Regular cardiac myocyte (primary cell): Measurements from ENCODE around the gene ACAP3. TPM values are rescaled to one million over a fixed set of nuclear protein-coding genes. Genes with fewer than 3 reads are reported as not detected.

Experiments used
- total RNA-seq: library from RNA; depleted of rRNA; stranded (reverse); fragments of >200 nt; gene quantifications from 2 replicates; pipeline ENCODE4 v1.2.3, GENCODE V29; 2014

The ACAP3 gene, protein sequence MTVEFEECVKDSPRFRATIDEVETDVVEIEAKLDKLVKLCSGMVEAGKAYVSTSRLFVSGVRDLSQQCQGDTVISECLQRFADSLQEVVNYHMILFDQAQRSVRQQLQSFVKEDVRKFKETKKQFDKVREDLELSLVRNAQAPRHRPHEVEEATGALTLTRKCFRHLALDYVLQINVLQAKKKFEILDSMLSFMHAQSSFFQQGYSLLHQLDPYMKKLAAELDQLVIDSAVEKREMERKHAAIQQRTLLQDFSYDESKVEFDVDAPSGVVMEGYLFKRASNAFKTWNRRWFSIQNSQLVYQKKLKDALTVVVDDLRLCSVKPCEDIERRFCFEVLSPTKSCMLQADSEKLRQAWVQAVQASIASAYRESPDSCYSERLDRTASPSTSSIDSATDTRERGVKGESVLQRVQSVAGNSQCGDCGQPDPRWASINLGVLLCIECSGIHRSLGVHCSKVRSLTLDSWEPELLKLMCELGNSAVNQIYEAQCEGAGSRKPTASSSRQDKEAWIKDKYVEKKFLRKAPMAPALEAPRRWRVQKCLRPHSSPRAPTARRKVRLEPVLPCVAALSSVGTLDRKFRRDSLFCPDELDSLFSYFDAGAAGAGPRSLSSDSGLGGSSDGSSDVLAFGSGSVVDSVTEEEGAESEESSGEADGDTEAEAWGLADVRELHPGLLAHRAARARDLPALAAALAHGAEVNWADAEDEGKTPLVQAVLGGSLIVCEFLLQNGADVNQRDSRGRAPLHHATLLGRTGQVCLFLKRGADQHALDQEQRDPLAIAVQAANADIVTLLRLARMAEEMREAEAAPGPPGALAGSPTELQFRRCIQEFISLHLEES
- 33.0 and 34.3 TPM in 2 replicates for total RNA-seq

GRCh38 chr1:1307923-1308755, at the start of gene ACAP3, which contains the start of gene PUSL1:
ACAP3 (minus strand) TSS chr1:1307930; CDS start chr1:1307815, 115 bp downstream.
PUSL1 (plus strand) TSS chr1:1308597; CDS start chr1:1308644, 47 bp downstream.

GRCh38 chr1:1349256-1350012, 41.7 kb upstream of the ACAP3 start, which contains the start of gene DVL1:
DVL1 (minus strand) TSS chr1:1349418; CDS start chr1:1349065, 353 bp downstream.

GRCh38 chr1:1331068-1331965, 23.6 kb upstream of the ACAP3 start, which contains the start of gene TAS1R3:
TAS1R3 (plus strand) TSS chr1:1331280; CDS start chr1:1331346, 66 bp downstream.

DNA sequence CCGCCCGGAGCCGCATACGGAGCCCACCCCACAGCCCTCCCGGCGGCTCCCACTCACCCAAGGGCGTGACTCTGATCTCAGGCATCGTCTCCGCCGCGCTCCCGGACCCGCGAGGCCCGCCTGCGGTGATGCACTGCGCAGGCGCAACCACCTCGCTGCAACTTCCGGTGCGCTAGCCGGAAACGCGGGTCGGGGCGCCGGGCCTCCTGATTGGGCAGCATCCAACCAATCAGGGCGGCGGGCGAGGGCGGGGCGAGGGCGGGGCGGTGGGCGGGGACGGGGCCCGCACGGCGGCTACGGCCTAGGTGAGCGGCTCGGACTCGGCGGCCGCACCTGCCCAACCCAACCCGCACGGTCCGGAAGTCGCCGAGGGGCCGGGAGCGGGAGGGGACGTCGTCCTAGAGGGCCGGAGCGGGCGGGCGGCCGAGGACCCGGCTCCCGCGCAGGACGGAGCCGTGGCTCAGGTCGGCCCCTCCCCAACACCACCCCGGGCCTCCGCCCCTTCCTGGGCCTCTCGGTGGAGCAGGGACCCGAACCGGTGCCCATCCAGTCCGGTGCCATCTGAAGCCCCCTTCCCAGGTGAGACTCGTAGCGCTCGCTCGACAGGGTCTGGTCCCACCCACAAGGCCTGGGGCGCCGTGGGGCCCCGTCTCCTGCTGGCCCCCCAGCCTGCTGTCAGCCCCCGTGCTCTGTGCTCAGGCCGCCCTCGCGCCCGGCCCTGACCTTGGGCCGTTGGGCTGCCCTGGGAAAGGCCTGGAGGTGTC, 17.0 kb upstream of the ACAP3 start, which contains the start of the genes CPTP and INTS11:
Gene CPTP, plus strand, starts transcription at position 279 of the 764 bp plus-strand sequence. CDS start 2,109 bp downstream, outside the sequence.
Gene INTS11, minus strand, starts transcription at position 137 of the 764 bp plus-strand sequence. Its CDS starts 52 bp downstream, at position 85.

DNA sequence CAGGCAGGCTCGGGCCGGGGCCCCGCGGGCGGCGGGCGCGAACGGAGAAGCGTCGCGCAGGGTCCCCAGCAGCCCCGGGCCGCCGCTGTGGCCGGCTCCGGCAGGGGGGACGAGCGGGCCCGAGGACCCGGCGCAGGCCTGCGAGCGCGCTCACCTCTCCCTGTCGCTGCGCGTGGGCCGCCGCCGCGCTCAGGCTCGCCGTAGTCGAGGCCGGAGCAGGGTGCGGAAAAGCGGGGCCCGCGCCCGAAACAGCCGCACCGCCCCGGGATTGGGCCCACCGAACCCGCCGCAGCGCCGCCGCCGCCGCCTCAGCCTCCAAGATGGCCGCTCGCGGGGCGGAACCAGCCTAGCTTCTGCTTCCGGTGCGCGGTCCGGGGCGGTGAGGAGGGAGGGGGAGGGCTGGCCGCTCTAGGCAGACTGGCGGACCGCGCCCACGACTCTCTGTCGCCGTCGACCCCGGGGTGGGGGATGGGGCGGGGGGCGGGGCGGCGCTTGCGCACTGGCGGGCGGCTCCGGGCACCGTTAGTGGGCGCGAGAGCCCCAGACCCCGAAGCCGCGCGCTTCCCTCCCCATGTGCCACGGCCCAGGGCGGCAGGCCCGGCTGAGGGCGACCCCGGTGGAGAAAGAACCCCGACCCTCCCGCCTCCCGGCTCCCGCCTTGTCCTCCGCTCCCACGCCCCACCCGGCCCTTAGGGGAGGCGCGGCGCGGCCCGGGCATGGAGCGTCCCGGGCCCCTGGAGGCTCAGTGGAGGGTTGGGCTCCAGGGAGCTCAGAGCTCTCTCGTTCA, 34.0 kb downstream of the ACAP3 start, which contains the start of gene UBE2J2:
Gene UBE2J2, minus strand, starts transcription at position 343 of the 787 bp plus-strand sequence. CDS start 5,862 bp downstream, outside the sequence.

DNA sequence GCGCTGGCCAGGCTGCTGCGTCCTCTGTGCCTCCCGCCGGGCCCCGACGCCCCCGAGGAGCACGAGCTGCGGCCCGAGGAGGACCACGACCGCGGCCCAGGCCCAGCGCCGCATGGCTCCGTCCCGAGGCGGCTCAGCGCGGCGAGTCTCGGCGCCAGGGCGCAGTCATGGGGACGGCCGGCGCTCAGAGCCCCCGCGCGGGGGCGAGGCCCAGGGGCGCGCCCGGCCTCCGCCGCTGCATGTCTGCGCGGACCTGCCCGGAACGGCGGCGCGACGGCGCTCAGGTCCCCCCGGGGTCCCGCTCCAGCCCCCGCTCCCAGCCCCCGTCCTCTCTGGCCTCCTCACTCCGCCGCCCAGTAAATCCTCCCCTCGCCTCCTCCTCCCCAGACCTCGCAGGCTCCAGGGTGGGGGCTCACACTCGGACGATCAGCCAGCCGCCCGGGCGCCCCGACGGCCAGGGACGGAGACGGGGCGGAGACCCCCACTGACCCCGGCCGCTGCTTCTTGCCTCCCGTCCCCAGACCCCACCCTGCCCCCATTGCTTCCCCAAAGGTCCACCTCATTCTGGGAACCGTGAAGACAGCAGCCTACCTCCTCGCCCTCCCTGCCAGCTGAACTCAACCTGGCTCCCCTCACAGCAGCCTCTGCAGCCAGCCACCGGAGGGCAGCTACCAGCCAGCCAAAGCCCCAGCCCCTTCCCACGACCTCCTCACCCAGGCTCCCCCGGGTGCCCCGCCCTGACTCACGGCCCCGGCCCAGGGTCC, 61.0 kb downstream of the ACAP3 start, which contains the start of gene C1QTNF12:
Gene C1QTNF12, minus strand, starts transcription at position 146 of the 764 bp plus-strand sequence. Its CDS starts 32 bp downstream, at position 114.

Other genes with a start within 250 kb of the ACAP3 start
- not detected in 2 replicates for gene RNF223, start 233.6 kb downstream of the ACAP3 start, total RNA-seq
- 4.4 and 5.4 TPM in 2 replicates for gene C1orf159, start 191.8 kb downstream of the ACAP3 start, total RNA-seq
- gene TTLL10, start 134.1 kb downstream of the ACAP3 start, total RNA-seq: not detected in 2 replicates
- 0.28 TPM in 1 of 2 replicates, not detected in the other for gene TNFRSF18, start 101.3 kb downstream of the ACAP3 start, total RNA-seq
- gene TNFRSF4, start 93.8 kb downstream of the ACAP3 start, total RNA-seq: not detected in 2 replicates
- 90.1 and 109 TPM in 2 replicates for gene SDF4, start 75.9 kb downstream of the ACAP3 start, total RNA-seq
- gene B3GALT6, start 75.7 kb downstream of the ACAP3 start, total RNA-seq: 28.2 and 31.2 TPM in 2 replicates
- gene C1QTNF12, start 61.2 kb downstream of the ACAP3 start, total RNA-seq: 0.38 and 0.85 TPM in 2 replicates
- gene UBE2J2, start 34.1 kb downstream of the ACAP3 start, total RNA-seq: 31.3 and 43.5 TPM in 2 replicates
- 0.58 and 1.4 TPM in 2 replicates for gene SCNN1D, start 27.5 kb downstream of the ACAP3 start, total RNA-seq
- gene PUSL1, start 667 bp upstream of the ACAP3 start, total RNA-seq: 8.7 and 22.8 TPM in 2 replicates
- gene INTS11, start 16.7 kb upstream of the ACAP3 start, total RNA-seq: 34.1 and 42.0 TPM in 2 replicates
- gene CPTP, start 16.9 kb upstream of the ACAP3 start, total RNA-seq: 9.0 and 11.5 TPM in 2 replicates
- under 0.01 TPM in 2 replicates for gene TAS1R3, start 23.4 kb upstream of the ACAP3 start, total RNA-seq
- 86.0 and 119 TPM in 2 replicates for gene DVL1, start 41.5 kb upstream of the ACAP3 start, total RNA-seq
- gene MXRA8, start 50.6 kb upstream of the ACAP3 start, total RNA-seq: 121 and 141 TPM in 2 replicates
- 82.6 and 152 TPM in 2 replicates for gene AURKAIP1, start 67.3 kb upstream of the ACAP3 start, total RNA-seq
- gene CCNL2, start 91.4 kb upstream of the ACAP3 start, total RNA-seq: 63.8 and 140 TPM in 2 replicates
- gene MRPL20, start 99.4 kb upstream of the ACAP3 start, total RNA-seq: 58.9 and 129 TPM in 2 replicates
- gene ANKRD65, start 113.3 kb upstream of the ACAP3 start, total RNA-seq: under 0.01 TPM in 2 replicates
- gene VWA1, start 127.8 kb upstream of the ACAP3 start, total RNA-seq: 2.9 and 9.0 TPM in 2 replicates
- not detected in 2 replicates for gene ATAD3C, start 141.8 kb upstream of the ACAP3 start, total RNA-seq
- gene ATAD3B, start 163.8 kb upstream of the ACAP3 start, total RNA-seq: 15.8 and 46.6 TPM in 2 replicates
- 18.9 and 64.2 TPM in 2 replicates for gene ATAD3A, start 204.2 kb upstream of the ACAP3 start, total RNA-seq
- 1.5 and 3.7 TPM in 2 replicates for gene TMEM240, start 232.7 kb upstream of the ACAP3 start, total RNA-seq